Endothelial cell of umbilical vein (primary cell): ENCODE results near the gene CARD19. TPM values are rescaled to one million over a fixed set of nuclear protein-coding genes. Genes with fewer than 3 reads are reported as not detected.

Experiments used
- BruUV-seq: library from RNA; stranded (reverse); fragments of 400-500 nt; replicated peaks from 2 replicates; lab custom pipeline; 2021; lab: Mats Ljungman, UMichigan
- CTCF ChIA-PET: fragments of 300-600, 350-600 bp; sonication (Branson Sonifier 250); formaldehyde crosslinking; loops from one replicate; lab custom pipeline; 2021; ENCODE audit warnings: antibody characterized with exemption, inconsistent platforms; lab: Charles Lee
- POLR2A ChIA-PET: fragments of 300-600, 350-600 bp; sonication (Branson Sonifier 250); formaldehyde crosslinking; loops from one replicate; lab custom pipeline; 2021; ENCODE audit warnings: antibody characterized with exemption, inconsistent platforms; lab: Charles Lee
- DNase-seq: peaks from one replicate; pipeline ENCODE4 v3.0.0-alpha.2; 2011; ENCODE audit warnings: low read depth, low spot score
- FAIRE-seq: peaks from 2 replicates; lab custom pipeline; 2011; peaks lifted over from hg19 to GRCh38; lab: Jason Lieb, UNC
- H2AFZ ChIP-seq: 2 replicates; pipeline ENCODE4 v1.6.0; 2012; ENCODE audit warnings: low read depth, low read length, control low read depth, inconsistent platforms
- H3K27ac ChIP-seq: 2 replicates; pipeline ENCODE4 v1.5.1; 2011; ENCODE audit warnings: low read depth, mild to moderate bottlenecking, control low read depth, low read length, moderate library complexity; ENCODE audit not compliant: insufficient read depth
- H3K27me3 ChIP-seq, 2 experiments: 2 replicates each; pipeline versions ENCODE4 v1.6.0 to v1.6.1; 2011; ENCODE audit warnings: low read length in 2 of 2, mixed read lengths in 1 of 2; ENCODE audit not compliant: control insufficient read depth in 2 of 2, insufficient read depth in 2 of 2
- H3K36me3 ChIP-seq, 2 experiments: 2 replicates in 1 of 2; 3 replicates in 1 of 2; pipeline ENCODE4 v1.5.1; 2011; ENCODE audit warnings: low read length in 2 of 2, mild to moderate bottlenecking in 1 of 2, moderate library complexity in 1 of 2; ENCODE audit not compliant: control insufficient read depth in 2 of 2, insufficient read depth in 2 of 2; ENCODE audit errors: extremely low read depth in 1 of 2
- H3K4me1 ChIP-seq: 3 replicates; pipeline ENCODE4 v1.5.1; 2011; ENCODE audit warnings: mild to moderate bottlenecking, low read length; ENCODE audit not compliant: control insufficient read depth, insufficient read depth; ENCODE audit errors: extremely low read depth
- H3K4me2 ChIP-seq: 2 replicates; pipeline ENCODE4 v1.6.1; 2011; ENCODE audit warnings: low read length, control low read depth, mixed read lengths; ENCODE audit not compliant: insufficient read depth
- H3K4me3 ChIP-seq, 3 experiments: fragments of 200-600 bp in 1 of 3; sonication (generic), shearing (Covaris generic) in 1 of 3; replicated peaks in 1 of 3; 2 replicates each; pipeline ENCODE4 v1.5.1; 2011 to 2016; ENCODE audit warnings: control low read depth in 3 of 3, low read length in 3 of 3, mild to moderate bottlenecking in 2 of 3, inconsistent platforms in 1 of 3, low read depth in 1 of 3, moderate library complexity in 1 of 3; ENCODE audit not compliant: insufficient read depth in 1 of 3
- H3K79me2 ChIP-seq: 2 replicates; pipeline ENCODE4 v1.6.0; 2012; ENCODE audit warnings: low read length, inconsistent platforms; ENCODE audit not compliant: control insufficient read depth, insufficient read depth
- H3K9ac ChIP-seq: replicated peaks from 2 replicates; pipeline ENCODE3; 2011; ENCODE audit warnings: low read length, control low read depth; ENCODE audit not compliant: insufficient read depth; ENCODE audit errors: extremely low read depth
- H3K9me1 ChIP-seq: replicated peaks from 3 replicates; pipeline ENCODE4 v1.6.0; 2011; ENCODE audit warnings: mild to moderate bottlenecking, low read length; ENCODE audit not compliant: control insufficient read depth, insufficient read depth; ENCODE audit errors: extremely low read depth
- H3K9me3 ChIP-seq: replicated peaks from 2 replicates; pipeline ENCODE4 v1.5.1; 2012; ENCODE audit warnings: low read length, inconsistent platforms; ENCODE audit not compliant: control insufficient read depth, insufficient read depth
- H4K20me1 ChIP-seq: replicated peaks from 2 replicates; pipeline ENCODE3; 2011; ENCODE audit warnings: mild to moderate bottlenecking, low read length; ENCODE audit not compliant: control insufficient read depth, insufficient read depth; ENCODE audit errors: extremely low read depth
- FOS ChIP-seq: IDR thresholded peaks from 2 replicates; pipeline ENCODE4 v1.6.1; 2011; ENCODE audit warnings: mild to moderate bottlenecking, low read length, moderate library complexity, borderline replicate concordance; ENCODE audit not compliant: insufficient read depth
- JUN ChIP-seq: IDR thresholded peaks from 2 replicates; pipeline ENCODE4 v1.6.1; 2011; ENCODE audit warnings: borderline replicate concordance, low read depth; ENCODE audit not compliant: insufficient read length, insufficient read depth
- POLR2A ChIP-seq: IDR thresholded peaks from 2 replicates; pipeline ENCODE4 v1.6.1; 2012; ENCODE audit warnings: low read depth, mild to moderate bottlenecking, control low read depth, low read length
- dilution Hi-C: fragments of 300-500 bp; cut with MboI; formaldehyde crosslinking; loops from one replicate; pipeline ENCODE4 v1.15.0; 2019; ENCODE audit warnings: low sequenced_read_pairs; ENCODE audit not compliant: extremely low pct_ligation_motif_present
- intact Hi-C: fragments of 100-400 bp; cut with micrococcal nuclease; formaldehyde crosslinking; loops from one replicate; pipeline ENCODE4 v1.10.0; 2022
- polyA plus RNA-seq, 4 experiments: library from polyadenylated mRNA; depleted of rRNA in 3 of 4; stranded (reverse) in 3 of 4; unstranded in 1 of 4; fragments of >200 nt; gene quantifications; 2 replicates each; pipeline versions ENCODE4 v1.2.1 to v1.2.3, GENCODE V29; 2011 to 2012; ENCODE audit warnings: missing spikeins in 1 of 4
- total RNA-seq: library from RNA; stranded (reverse); gene quantifications from 2 replicates; pipeline ENCODE4 v1.2.3, GENCODE V29; 2021
- TF ChIP-seq, protein P1 (sequence below): IDR thresholded peaks from 2 replicates; pipeline ENCODE4 v1.6.1; 2011; ENCODE audit not compliant: insufficient read depth, insufficient read length
- TF ChIP-seq, protein P2 (sequence below), 2 donors: IDR thresholded peaks; 1 replicate in 1 of 2; 2 replicates in 1 of 2; pipeline ENCODE4 v1.5.1; 2011; ENCODE audit warnings: low read length in 2 of 2, mild to moderate bottlenecking in 2 of 2, moderate library complexity in 2 of 2, control low read depth in 1 of 2, inconsistent platforms in 1 of 2, low read depth in 1 of 2; ENCODE audit not compliant: insufficient read depth in 1 of 2; ENCODE audit errors: extremely low read depth in 1 of 2

The CARD19 gene
- total and polyA plus RNA-seq, 2 donors (not counting 3 experiments of a cell fraction or from before 2014, with no cell fraction given): 45.7 to 148 TPM

DNA sequence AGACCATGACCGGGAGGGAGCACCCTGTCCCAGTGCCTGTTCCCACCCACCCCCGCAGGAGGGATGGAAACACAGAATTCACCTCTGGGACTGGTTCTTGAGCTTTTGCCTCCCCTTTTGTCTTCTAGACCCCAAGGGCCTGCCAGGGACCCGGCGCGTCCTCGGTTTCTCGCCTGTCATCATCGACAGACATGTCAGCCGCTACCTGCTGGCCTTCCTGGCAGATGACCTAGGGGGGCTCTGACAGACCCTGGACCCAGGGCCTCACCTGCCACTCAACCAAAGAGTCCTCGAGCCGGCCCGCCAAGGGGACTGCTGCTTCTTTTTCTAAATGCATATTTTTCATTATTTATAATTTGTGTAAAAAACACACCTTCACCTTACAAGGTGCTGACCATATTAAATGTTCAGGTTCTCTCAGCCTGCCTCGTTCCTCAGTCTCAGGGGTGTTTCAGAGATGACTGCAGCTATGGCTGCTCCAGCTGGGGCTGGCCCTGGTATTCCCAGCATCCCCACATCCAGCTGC, 16.9 kb downstream of the CARD19 start:
- Histone ChIP-seq H3K9me1 (no peaks in the 10 kb centered on the region), H3K27me3 (no peaks in the 10 kb centered on the region), H3K79me2 (peaks cover 7% of the 10 kb centered on the region), H3K27ac (no peak overlapping the region), H3K9ac (no peak overlapping the region), H2AFZ (no peak overlapping the region), H3K9me3 (no peaks in the 10 kb centered on the region), H3K36me3 (peaks cover 8 to 29% of the 10 kb centered on the region in 2 experiments), H3K4me1 (no peaks in the 10 kb centered on the region), H3K4me3 (no peak overlapping the region), H3K4me2 (no peak overlapping the region), H4K20me1 (peaks cover 2% of the 10 kb centered on the region)
- intact Hi-C loops (no loop called here), dilution Hi-C loops (no loop called here)
- CTCF ChIA-PET: interaction anchor here (0.7 to 1.1 kb wide), 2 partner anchors 16 to 41 kb away, joined by 3 read pairs; no protein-coding TSS in a partner anchor
- DNase-seq (no peak), FAIRE-seq (no peak)
- POLR2A ChIA-PET: no interaction called here
- no TSS peak for BruUV-seq
- TF ChIP-seq JUN: no peak
- TF ChIP-seq POLR2A: no peak
- TF ChIP-seq, protein P1, sequence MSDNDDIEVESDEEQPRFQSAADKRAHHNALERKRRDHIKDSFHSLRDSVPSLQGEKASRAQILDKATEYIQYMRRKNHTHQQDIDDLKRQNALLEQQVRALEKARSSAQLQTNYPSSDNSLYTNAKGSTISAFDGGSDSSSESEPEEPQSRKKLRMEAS: no peak
- TF ChIP-seq FOS: no peak
- TF ChIP-seq, protein P2, sequence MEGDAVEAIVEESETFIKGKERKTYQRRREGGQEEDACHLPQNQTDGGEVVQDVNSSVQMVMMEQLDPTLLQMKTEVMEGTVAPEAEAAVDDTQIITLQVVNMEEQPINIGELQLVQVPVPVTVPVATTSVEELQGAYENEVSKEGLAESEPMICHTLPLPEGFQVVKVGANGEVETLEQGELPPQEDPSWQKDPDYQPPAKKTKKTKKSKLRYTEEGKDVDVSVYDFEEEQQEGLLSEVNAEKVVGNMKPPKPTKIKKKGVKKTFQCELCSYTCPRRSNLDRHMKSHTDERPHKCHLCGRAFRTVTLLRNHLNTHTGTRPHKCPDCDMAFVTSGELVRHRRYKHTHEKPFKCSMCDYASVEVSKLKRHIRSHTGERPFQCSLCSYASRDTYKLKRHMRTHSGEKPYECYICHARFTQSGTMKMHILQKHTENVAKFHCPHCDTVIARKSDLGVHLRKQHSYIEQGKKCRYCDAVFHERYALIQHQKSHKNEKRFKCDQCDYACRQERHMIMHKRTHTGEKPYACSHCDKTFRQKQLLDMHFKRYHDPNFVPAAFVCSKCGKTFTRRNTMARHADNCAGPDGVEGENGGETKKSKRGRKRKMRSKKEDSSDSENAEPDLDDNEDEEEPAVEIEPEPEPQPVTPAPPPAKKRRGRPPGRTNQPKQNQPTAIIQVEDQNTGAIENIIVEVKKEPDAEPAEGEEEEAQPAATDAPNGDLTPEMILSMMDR (IDR thresholded peaks at IDR 0.05; ENCODE audit: extremely low read depth in 1 of 2, insufficient read depth in 1 of 2, low read depth in 1 of 2, low read length in 2 of 2): no peak
